Measurements from ENCODE around the gene SHB.

SHB gene

GRCh38 chr9:37974506-37975173, 94.4 kb downstream of the SHB start:
- CTCF ChIA-PET, result interaction anchor here (0.6 kb wide), 1 partner anchor 113 kb away, joined by 3 read pairs; no protein-coding TSS in a partner anchor
- TF ChIP-seq SP1 (IDR thresholded peaks at IDR 0.05) (no peak), CTBP1 (IDR thresholded peaks at IDR 0.05; ENCODE audit: borderline replicate concordance) (no peak), TARDBP (IDR thresholded peaks at IDR 0.05) (no peak), FOXA1 (IDR thresholded peaks at IDR 0.05) (no peak), ARNT (IDR thresholded peaks at IDR 0.05) (no peak), SUZ12 (IDR thresholded peaks at IDR 0.05) (no peak), ZNF384 (IDR thresholded peaks at IDR 0.05) (no peak), NFRKB (IDR thresholded peaks at IDR 0.05) (no peak), ELF4 (IDR thresholded peaks at IDR 0.05) (no peak), LEF1 (IDR thresholded peaks at IDR 0.05; ENCODE audit: borderline replicate concordance) (no peak), PKNOX1 (IDR thresholded peaks at IDR 0.05) (no peak), FOXM1 (IDR thresholded peaks at IDR 0.05; ENCODE audit: borderline replicate concordance) (no peak), L3MBTL2 (conservative IDR thresholded peaks at IDR 0.05) (no peak), FOXK2 (IDR thresholded peaks at IDR 0.05) (no peak), BHLHE40 (IDR thresholded peaks at IDR 0.05; ENCODE audit: borderline replicate concordance) (no peak), HDGF (IDR thresholded peaks at IDR 0.05; ENCODE audit: borderline replicate concordance) (no peak)
- POLR2A ChIA-PET, result no interaction called here
- no peak for DNase-seq (ENCODE audit: extremely low spot score)

GRCh38 chr9:37972351-37972848, 96.6 kb downstream of the SHB start:
- DNase-seq (ENCODE audit: extremely low spot score), result no peak
- ChIA-PET POLR2A (no interaction called here), CTCF (no interaction called here)
- TF ChIP-seq FOXA1 (IDR thresholded peaks at IDR 0.05), result no peak
- TF ChIP-seq ZNF384 (IDR thresholded peaks at IDR 0.05), result no peak
- no peak for TF ChIP-seq HDGF (IDR thresholded peaks at IDR 0.05; ENCODE audit: borderline replicate concordance)
- no peak for TF ChIP-seq ARNT (IDR thresholded peaks at IDR 0.05)
- TF ChIP-seq FOXM1 (IDR thresholded peaks at IDR 0.05; ENCODE audit: borderline replicate concordance), result no peak
- TF ChIP-seq NFRKB (IDR thresholded peaks at IDR 0.05), result no peak
- TF ChIP-seq ELF4 (IDR thresholded peaks at IDR 0.05), result no peak
- TF ChIP-seq BHLHE40 (IDR thresholded peaks at IDR 0.05; ENCODE audit: borderline replicate concordance), result no peak
- no peak for TF ChIP-seq CTBP1 (IDR thresholded peaks at IDR 0.05; ENCODE audit: borderline replicate concordance)
- TF ChIP-seq SUZ12 (IDR thresholded peaks at IDR 0.05), result no peak

GRCh38 chr9:37971691-37972090, 97.3 kb downstream of the SHB start:
- no peak for TF ChIP-seq ARNT (IDR thresholded peaks at IDR 0.05)
- no peak for TF ChIP-seq HDGF (IDR thresholded peaks at IDR 0.05; ENCODE audit: borderline replicate concordance)
- TF ChIP-seq NFRKB (IDR thresholded peaks at IDR 0.05), result no peak
- TF ChIP-seq PKNOX1 (IDR thresholded peaks at IDR 0.05), result no peak
- TF ChIP-seq BHLHE40 (IDR thresholded peaks at IDR 0.05; ENCODE audit: borderline replicate concordance), result no peak
- no peak for TF ChIP-seq TARDBP (IDR thresholded peaks at IDR 0.05)
- no peak for TF ChIP-seq CTBP1 (IDR thresholded peaks at IDR 0.05; ENCODE audit: borderline replicate concordance)
- no peak for TF ChIP-seq SUZ12 (IDR thresholded peaks at IDR 0.05)
- no peak for TF ChIP-seq ELF4 (IDR thresholded peaks at IDR 0.05)
- no peak for TF ChIP-seq ZNF384 (IDR thresholded peaks at IDR 0.05)
- no peak for TF ChIP-seq SP1 (IDR thresholded peaks at IDR 0.05)
- TF ChIP-seq LEF1 (IDR thresholded peaks at IDR 0.05; ENCODE audit: borderline replicate concordance), result no peak
- no peak for TF ChIP-seq FOXM1 (IDR thresholded peaks at IDR 0.05; ENCODE audit: borderline replicate concordance)
- no peak for DNase-seq (ENCODE audit: extremely low spot score)
- CTCF ChIA-PET, result no interaction called here
- POLR2A ChIA-PET, result no interaction called here

- ChIA-PET POLR2A (no interaction called here), CTCF (no interaction called here)
- DNase-seq (ENCODE audit: extremely low spot score), result no peak
- TF ChIP-seq SP1 (IDR thresholded peaks at IDR 0.05), result no peak
- TF ChIP-seq PKNOX1 (IDR thresholded peaks at IDR 0.05), result no peak
- no peak for TF ChIP-seq TARDBP (IDR thresholded peaks at IDR 0.05)
- no peak for TF ChIP-seq L3MBTL2 (conservative IDR thresholded peaks at IDR 0.05)
- TF ChIP-seq LEF1 (IDR thresholded peaks at IDR 0.05; ENCODE audit: borderline replicate concordance), result no peak
- TF ChIP-seq BHLHE40 (IDR thresholded peaks at IDR 0.05; ENCODE audit: borderline replicate concordance), result no peak
- TF ChIP-seq CTBP1 (IDR thresholded peaks at IDR 0.05; ENCODE audit: borderline replicate concordance), result no peak
- no peak for TF ChIP-seq FOXA1 (IDR thresholded peaks at IDR 0.05)
- TF ChIP-seq SUZ12 (IDR thresholded peaks at IDR 0.05), result no peak
- TF ChIP-seq HDGF (IDR thresholded peaks at IDR 0.05; ENCODE audit: borderline replicate concordance), result no peak
- no peak for TF ChIP-seq ZNF384 (IDR thresholded peaks at IDR 0.05)
- no peak for TF ChIP-seq ARNT (IDR thresholded peaks at IDR 0.05)
- no peak for TF ChIP-seq NFRKB (IDR thresholded peaks at IDR 0.05)
- no peak for TF ChIP-seq FOXK2 (IDR thresholded peaks at IDR 0.05)
- no peak for TF ChIP-seq FOXM1 (IDR thresholded peaks at IDR 0.05; ENCODE audit: borderline replicate concordance)
- no peak for TF ChIP-seq ELF4 (IDR thresholded peaks at IDR 0.05)
Observed at GRCh38 chr9:37971108-37971459, 97.9 kb downstream of the SHB start.

- no peak for DNase-seq (ENCODE audit: extremely low spot score)
- POLR2A ChIA-PET, result no interaction called here
- TF ChIP-seq ARNT (IDR thresholded peaks at IDR 0.05) (no peak), FOXK2 (IDR thresholded peaks at IDR 0.05) (no peak), TARDBP (IDR thresholded peaks at IDR 0.05) (no peak)
- CTCF ChIA-PET, result no interaction called here
Observed at GRCh38 chr9:37970301-37971107, 98.5 kb downstream of the SHB start.
